ENCODE results near the gene FBF1. TPM values are rescaled to one million over a fixed set of nuclear protein-coding genes. Genes with fewer than 3 reads are reported as not detected.

FBF1 gene
- total and polyA plus RNA-seq, 5 experiments from 2014 or later = 2.4 to 54.6 (median 8.0) TPM

- ATAC-seq = no peak
- Mint-ChIP-seq H3K4me1 (peaks cover 9 to 30% (median 22%) of the 10 kb centered on the region in 4 donors), H3K4me3 (peak overlapping the region; percentile 28 to 58 (median 52)), H3K9me3 (no peaks in the 10 kb centered on the region), H3K27me3 (no peaks in the 10 kb centered on the region), H3K27ac (peak overlapping the region in 9 of 10 donors; percentile 37 to 84 (median 78)), H3K36me3 (peaks cover 0 to 14% (median 0%) of the 10 kb centered on the region in 3 donors)
- no peak for DNase-seq
- POLR2A ChIA-PET = interaction anchor here (0.6 to 4.8 kb wide), 8 partner anchors 10 to 123 kb away, joined by 3 to 47 read pairs (median 7); partner anchors contain the start of genes TRIM65, UNK and WBP2
Observed at GRCh38 chr17:75906143-75906884, 34.5 kb downstream of the FBF1 start.

GRCh38 chr17:75904749-75905521, 35.9 kb downstream of the FBF1 start, which contains the start of gene MRPL38:
MRPL38 (minus strand) TSS chr17:75904884; CDS start chr17:75904875, 9 bp downstream.
- H3K27me3 Mint-ChIP-seq = no peaks in the 10 kb centered on the region
- ATAC-seq (peak; percentile 95 to 97), DNase-seq (peak; percentile 87 to 96 (median 92))
- peaks cover 9 to 29% (median 21%) of the 10 kb centered on the region in 4 donors for H3K4me1 Mint-ChIP-seq
- peaks cover 0 to 20% (median 0%) of the 10 kb centered on the region in 3 donors for H3K36me3 Mint-ChIP-seq
- POLR2A ChIA-PET = interaction anchor here (0.9 to 4.8 kb wide), 21 partner anchors 8 to 360 kb away, joined by 3 to 47 read pairs (median 4); partner anchors contain the start of genes EXOC7, TRIM47, TRIM65 and UBALD2
- H3K9me3 Mint-ChIP-seq = no peaks in the 10 kb centered on the region
- peak within 1 kb of the TSS; percentile 83 to 94 (median 90) for H3K4me3 Mint-ChIP-seq
- peak within 1 kb of the TSS; percentile 85 to 97 (median 95) for H3K27ac Mint-ChIP-seq

GRCh38 chr17:75902406-75902805, 38.4 kb downstream of the FBF1 start:
- Mint-ChIP-seq H3K36me3 (peaks cover 0 to 37% (median 0%) of the 10 kb centered on the region in 3 donors), H3K4me3 (no peak overlapping the region), H3K4me1 (peaks cover 7 to 28% (median 17%) of the 10 kb centered on the region in 4 donors), H3K27me3 (no peaks in the 10 kb centered on the region), H3K9me3 (no peaks in the 10 kb centered on the region), H3K27ac (no peak overlapping the region)
- no peak for DNase-seq
- POLR2A ChIA-PET = interaction anchor here (1.1 to 4.8 kb wide), 6 partner anchors 8 to 148 kb away, joined by 3 to 47 read pairs (median 10); partner anchors contain the start of genes GALK1, TRIM47 and WBP2
- ATAC-seq = no peak

GRCh38 chr17:75901727-75902126, 39.1 kb downstream of the FBF1 start:
- POLR2A ChIA-PET = interaction anchor here (1.4 to 4.8 kb wide), 3 partner anchors 23 to 47 kb away, joined by 4 to 47 read pairs (median 20); partner anchors contain the start of genes TRIM47 and WBP2
- Mint-ChIP-seq H3K9me3 (no peaks in the 10 kb centered on the region), H3K4me1 (peaks cover 7 to 28% (median 18%) of the 10 kb centered on the region in 4 donors), H3K4me3 (peak overlapping the region in 2 of 10 donors; percentile 30 to 34), H3K36me3 (peaks cover 0 to 37% (median 0%) of the 10 kb centered on the region in 3 donors), H3K27ac (no peak overlapping the region), H3K27me3 (no peaks in the 10 kb centered on the region)
- ATAC-seq = no peak
- DNase-seq = no peak

- ATAC-seq (no peak), DNase-seq (no peak)
- POLR2A ChIA-PET = interaction anchor here (0.5 to 9.7 kb wide), 4 partner anchors 23 to 142 kb away, joined by 3 to 192 read pairs (median 4); partner anchors contain the start of genes TRIM47 and WBP2
- Mint-ChIP-seq H3K4me3 (no peak overlapping the region), H3K36me3 (peaks cover 0 to 37% (median 0%) of the 10 kb centered on the region in 3 donors), H3K9me3 (no peaks in the 10 kb centered on the region), H3K27ac (peak overlapping the region in 1 of 10 donors; percentile 43), H3K27me3 (no peaks in the 10 kb centered on the region), H3K4me1 (peaks cover 3 to 24% (median 18%) of the 10 kb centered on the region in 4 donors)
Observed at GRCh38 chr17:75900691-75901533, 39.9 kb downstream of the FBF1 start.

- Mint-ChIP-seq H3K36me3 (peaks cover 0 to 37% (median 1%) of the 10 kb centered on the region in 3 donors), H3K27ac (peak overlapping the region in 2 of 10 donors; percentile 41 to 82), H3K9me3 (no peaks in the 10 kb centered on the region), H3K27me3 (no peaks in the 10 kb centered on the region), H3K4me1 (peaks cover 12 to 29% (median 24%) of the 10 kb centered on the region in 4 donors), H3K4me3 (peak overlapping the region in 1 of 10 donors; percentile 30)
- ATAC-seq = no peak
- no peak for DNase-seq
- POLR2A ChIA-PET = interaction anchor here (0.5 to 9.7 kb wide), 7 partner anchors 9 to 500 kb away, joined by 3 to 192 read pairs (median 3); partner anchors contain the start of genes TRIM47 and WBP2
Observed at GRCh38 chr17:75899767-75900468, 40.9 kb downstream of the FBF1 start.

- H3K4me1 Mint-ChIP-seq = peaks cover 14 to 31% (median 25%) of the 10 kb centered on the region in 4 donors
- H3K27ac Mint-ChIP-seq = peak overlapping the region in 2 of 10 donors; percentile 41 to 82
- H3K4me3 Mint-ChIP-seq = peak overlapping the region in 1 of 10 donors; percentile 45
- H3K9me3 Mint-ChIP-seq = no peaks in the 10 kb centered on the region
- H3K27me3 Mint-ChIP-seq = no peaks in the 10 kb centered on the region
- ATAC-seq (no peak), DNase-seq (no peak)
- peaks cover 0 to 37% (median 1%) of the 10 kb centered on the region in 3 donors for H3K36me3 Mint-ChIP-seq
- POLR2A ChIA-PET = interaction anchor here (0.5 to 9.7 kb wide), 6 partner anchors 10 to 500 kb away, joined by 3 to 192 read pairs (median 3); partner anchors contain the start of genes TRIM47 and WBP2
Observed at GRCh38 chr17:75899353-75899752, 41.5 kb downstream of the FBF1 start.

GRCh38 chr17:75898791-75899190, 42.1 kb downstream of the FBF1 start:
- H3K4me3 Mint-ChIP-seq = peak overlapping the region in 3 of 10 donors; percentile 1 to 75 (median 43)
- no peaks in the 10 kb centered on the region for H3K27me3 Mint-ChIP-seq
- H3K4me1 Mint-ChIP-seq = peaks cover 17 to 33% (median 26%) of the 10 kb centered on the region in 4 donors
- ATAC-seq = no peak
- no peak for DNase-seq
- H3K9me3 Mint-ChIP-seq = no peaks in the 10 kb centered on the region
- POLR2A ChIA-PET = interaction anchor here (1.5 to 9.7 kb wide), 3 partner anchors 21 to 122 kb away, joined by 3 to 192 read pairs (median 108); partner anchors contain the start of genes TRIM47 and WBP2
- H3K27ac Mint-ChIP-seq = peak overlapping the region in 1 of 10 donors; percentile 34
- H3K36me3 Mint-ChIP-seq = peaks cover 0 to 37% (median 1%) of the 10 kb centered on the region in 3 donors

- Mint-ChIP-seq H3K9me3 (no peaks in the 10 kb centered on the region), H3K36me3 (peaks cover 0 to 37% (median 1%) of the 10 kb centered on the region in 3 donors), H3K4me3 (peak overlapping the region in 9 of 10 donors; percentile 67 to 87 (median 76)), H3K27me3 (no peaks in the 10 kb centered on the region), H3K4me1 (peaks cover 19 to 30% (median 26%) of the 10 kb centered on the region in 4 donors), H3K27ac (peak overlapping the region in 7 of 10 donors; percentile 11 to 87 (median 77))
- POLR2A ChIA-PET = interaction anchor here (0.6 to 9.7 kb wide), 6 partner anchors 7 to 629 kb away, joined by 4 to 192 read pairs (median 21); partner anchors contain the start of genes MRPL38, PRPSAP1, TRIM47 and UNC13D
- no peak for ATAC-seq
- DNase-seq = no peak
Observed at GRCh38 chr17:75898065-75898464, 42.8 kb downstream of the FBF1 start.

GRCh38 chr17:75897160-75898019, 43.5 kb downstream of the FBF1 start:
- Mint-ChIP-seq H3K4me1 (peaks cover 19 to 28% (median 26%) of the 10 kb centered on the region in 4 donors), H3K27ac (peak overlapping the region; percentile 40 to 87 (median 78)), H3K9me3 (no peaks in the 10 kb centered on the region), H3K4me3 (peak overlapping the region; percentile 67 to 87 (median 76)), H3K36me3 (peaks cover 0 to 36% (median 1%) of the 10 kb centered on the region in 3 donors), H3K27me3 (no peaks in the 10 kb centered on the region)
- POLR2A ChIA-PET = interaction anchor here (1.0 to 9.7 kb wide), 20 partner anchors 8 to 456 kb away, joined by 3 to 192 read pairs (median 8); partner anchors contain the start of genes FBF1, GALK1, MRPL38 and PRPSAP1
- no peak for DNase-seq
- no peak for ATAC-seq
